ENCODE measurements around the gene ADAM12.
"Not testable (repeated sequence)": the region's sequence is repeated elsewhere in the genome, so short reads cannot be mapped to it uniquely, and the experiment has no call there.

Gene ADAM12

DNA sequence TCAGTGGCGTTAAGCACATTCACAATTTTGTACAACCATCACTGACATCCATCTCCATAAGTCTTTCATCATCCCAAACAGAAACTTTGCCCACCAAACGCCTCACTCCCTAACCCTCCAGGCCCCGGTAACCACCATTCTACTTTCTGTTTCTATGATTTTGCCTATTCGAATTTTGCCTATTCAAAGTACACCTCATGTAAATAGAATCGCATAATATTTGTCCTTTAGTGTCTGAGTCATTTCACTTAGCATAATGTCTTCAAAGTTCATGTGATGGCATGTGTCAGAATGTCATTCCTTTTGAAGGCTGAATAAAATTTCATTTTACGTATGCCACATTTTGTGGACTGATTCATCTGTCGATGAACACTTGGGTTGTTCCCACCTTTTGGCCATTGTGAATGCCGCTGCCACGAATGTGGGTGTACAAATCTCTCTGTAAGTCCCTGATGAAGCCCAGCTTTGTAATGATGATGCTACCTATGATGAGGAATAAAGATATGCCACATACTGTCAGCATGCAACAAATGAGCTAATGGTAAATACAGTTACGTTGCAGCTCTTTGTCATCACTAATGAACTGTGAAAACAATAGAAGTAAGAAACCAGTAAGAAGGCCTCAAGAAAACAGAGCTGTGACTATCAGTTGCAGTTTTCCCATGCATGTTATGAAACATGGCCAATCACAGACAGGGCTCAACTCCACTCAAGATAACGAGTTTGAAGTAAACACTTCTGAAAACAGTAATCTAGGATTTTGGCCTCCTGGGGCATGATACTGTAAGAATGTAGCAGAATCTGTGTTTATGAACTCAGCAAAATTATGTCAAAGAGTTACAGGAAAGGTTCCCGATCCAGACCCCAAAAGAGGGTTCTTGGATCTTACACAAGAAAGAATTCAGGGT is 120.0 kb downstream of the ADAM12 start:
- DNase-seq (ENCODE audit: low spot score) (no peak), FAIRE-seq (no peak)

DNA sequence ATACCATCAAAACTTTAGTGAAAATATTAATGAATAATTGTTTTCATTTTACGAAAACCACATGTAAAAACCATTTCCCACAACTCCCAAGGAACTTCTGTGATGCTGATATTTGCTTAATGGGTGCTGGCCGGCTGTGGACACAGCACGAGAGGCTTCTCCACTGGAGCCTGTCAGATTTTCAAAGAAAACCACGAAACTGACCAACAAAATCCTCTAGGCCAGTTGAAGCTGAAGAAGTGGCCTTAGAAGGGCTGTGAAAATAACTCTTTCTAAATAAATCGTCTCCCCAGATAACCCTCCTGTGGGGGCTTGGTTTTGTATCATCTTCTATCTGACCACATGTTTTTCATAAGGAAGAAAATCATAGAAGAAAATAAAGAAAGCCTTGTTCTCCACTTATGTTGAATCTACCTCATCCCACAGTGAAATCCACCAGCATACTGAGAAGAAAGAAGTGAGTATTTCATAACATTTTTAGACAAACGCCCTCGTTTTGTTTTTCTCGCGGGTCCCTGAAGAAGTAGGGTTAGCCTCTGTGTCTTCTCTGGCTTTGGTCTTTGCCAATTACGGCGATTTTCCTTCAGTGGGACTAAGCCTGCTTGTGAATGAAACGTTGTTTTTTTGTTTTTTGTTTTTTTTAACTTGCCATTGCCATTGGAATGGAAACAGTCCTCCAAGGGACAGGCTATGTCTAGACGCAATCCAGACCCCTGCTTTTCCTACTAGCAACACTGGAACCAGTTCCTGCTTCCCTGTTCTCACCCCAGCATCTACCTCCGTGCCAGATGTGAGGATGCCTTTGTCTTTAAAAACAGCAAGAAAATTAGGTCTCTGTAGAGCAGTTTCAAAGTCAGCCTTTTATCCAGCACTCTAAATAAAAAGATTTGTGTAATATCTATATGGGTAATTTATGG is 123.9 kb downstream of the ADAM12 start:
- DNase-seq (ENCODE audit: low spot score) (no peak), FAIRE-seq (no peak)

DNA sequence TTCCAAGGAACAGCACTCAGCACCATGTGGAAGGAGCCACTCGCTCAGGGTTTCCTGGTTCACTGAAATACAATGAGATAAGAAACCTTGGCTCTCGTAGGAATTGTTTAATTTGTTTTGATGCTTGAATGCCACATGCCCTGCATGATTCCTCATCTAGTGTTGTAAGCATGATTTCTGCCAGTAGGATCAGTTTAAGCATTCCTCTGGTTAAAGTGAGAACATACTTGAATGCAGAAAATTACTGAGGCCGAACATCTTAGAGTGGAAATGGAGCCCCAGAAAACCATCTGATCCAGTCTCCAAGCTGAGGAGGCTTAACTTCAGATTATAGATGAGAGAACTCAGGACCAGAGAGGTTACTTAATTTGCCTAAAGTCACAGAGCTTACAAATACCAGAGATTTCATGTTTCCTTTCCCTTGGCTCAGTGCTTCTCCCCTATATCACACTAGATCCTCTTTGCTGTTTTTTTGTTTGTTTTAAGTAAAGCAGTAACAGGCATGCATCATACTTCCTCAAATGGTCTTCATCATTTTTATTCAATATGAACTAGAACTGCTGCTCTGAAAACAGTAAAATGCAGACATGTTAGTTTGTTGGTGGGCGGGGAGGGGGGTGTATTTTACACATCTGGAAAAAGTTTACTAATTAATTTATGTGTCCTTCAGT is 125.1 kb downstream of the ADAM12 start:
- no peak for FAIRE-seq

DNA sequence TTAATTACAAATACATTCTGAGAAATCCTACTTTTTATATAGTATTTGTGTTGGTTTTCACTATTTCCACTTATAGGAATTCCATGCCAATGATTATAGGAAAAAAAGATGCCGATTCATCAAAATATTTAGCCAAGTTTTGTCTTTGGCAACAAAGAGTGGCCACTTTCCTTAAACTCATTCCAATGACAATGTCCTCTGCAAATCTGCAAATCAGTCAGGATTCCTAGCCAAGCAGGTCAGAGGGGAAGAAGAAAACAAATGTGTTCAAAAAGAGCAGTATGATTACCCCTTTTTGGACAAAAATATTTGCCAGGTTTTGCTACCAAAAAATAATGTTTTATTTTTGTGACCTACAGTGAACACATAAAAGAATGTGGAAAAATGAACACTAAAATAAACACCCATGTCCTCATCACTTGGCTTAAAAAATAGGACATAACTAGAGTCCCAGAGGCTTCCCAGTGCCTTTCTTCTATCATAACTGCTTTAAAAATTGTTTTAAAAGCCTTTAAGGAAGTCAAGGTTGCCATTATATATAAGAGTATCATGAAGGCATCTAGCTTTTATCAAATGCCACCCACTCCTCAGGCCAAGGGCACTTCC is 125.9 kb downstream of the ADAM12 start:
- DNase-seq (ENCODE audit: low spot score) (no peak), FAIRE-seq (no peak)

More for the DNA sequence above, 125.1 kb downstream of the ADAM12 start:
- DNase-seq (ENCODE audit: low spot score) = no peak

DNA sequence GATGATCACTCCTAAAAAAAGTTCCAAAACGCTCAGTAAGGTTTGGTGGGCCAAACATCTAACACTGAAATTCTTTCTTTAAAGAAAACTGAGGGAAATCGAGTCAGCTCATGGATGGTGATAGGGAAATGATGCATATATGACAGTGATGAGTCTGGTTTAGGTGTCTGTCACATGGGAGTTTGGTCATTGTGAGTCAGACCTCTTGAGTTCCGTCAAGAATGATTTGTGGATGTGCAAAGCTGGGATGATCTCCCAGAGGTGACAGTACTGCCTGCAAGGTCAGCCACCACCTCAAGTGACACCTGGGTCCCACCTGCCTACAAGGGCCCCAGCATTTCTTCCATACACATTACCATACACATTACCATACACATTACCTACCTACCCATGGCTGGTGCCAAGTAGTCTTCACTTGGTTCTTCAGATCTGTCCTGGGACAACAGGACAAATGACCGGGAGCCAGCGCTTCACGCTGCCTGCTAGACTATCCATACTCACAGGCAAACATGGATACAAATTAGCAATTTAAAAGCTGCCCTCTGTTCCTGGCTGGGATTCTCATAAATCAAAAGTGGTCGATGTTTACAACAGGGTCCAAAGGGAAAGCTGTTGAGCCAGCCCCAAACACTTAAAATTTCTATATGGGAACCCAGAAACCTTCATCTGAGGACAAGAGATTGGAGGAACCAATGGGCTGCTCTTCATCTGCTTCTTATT is 128.4 kb downstream of the ADAM12 start:
- no peak for FAIRE-seq
- no peak for DNase-seq (ENCODE audit: low spot score)

DNA sequence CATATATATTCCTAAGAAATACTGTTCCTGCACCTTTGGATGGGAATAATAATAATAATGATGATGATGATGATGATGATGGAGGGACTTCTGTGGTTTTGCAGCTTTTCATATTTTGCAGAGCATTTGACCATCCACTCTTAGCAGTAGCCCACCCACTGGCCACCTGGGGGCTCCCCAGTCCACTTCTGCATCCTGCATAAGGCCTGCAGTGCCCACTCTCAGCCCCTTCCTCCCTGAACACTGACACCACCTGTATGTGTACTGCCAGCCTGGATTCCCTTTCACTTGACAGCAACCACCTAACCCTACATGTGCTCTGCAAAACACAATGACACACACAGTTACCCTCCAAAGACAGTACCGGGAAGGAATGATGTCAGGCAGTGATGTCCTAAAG is 131.4 kb downstream of the ADAM12 start:
- DNase-seq (ENCODE audit: low spot score) (no peak), FAIRE-seq (peak; percentile 35)

DNA sequence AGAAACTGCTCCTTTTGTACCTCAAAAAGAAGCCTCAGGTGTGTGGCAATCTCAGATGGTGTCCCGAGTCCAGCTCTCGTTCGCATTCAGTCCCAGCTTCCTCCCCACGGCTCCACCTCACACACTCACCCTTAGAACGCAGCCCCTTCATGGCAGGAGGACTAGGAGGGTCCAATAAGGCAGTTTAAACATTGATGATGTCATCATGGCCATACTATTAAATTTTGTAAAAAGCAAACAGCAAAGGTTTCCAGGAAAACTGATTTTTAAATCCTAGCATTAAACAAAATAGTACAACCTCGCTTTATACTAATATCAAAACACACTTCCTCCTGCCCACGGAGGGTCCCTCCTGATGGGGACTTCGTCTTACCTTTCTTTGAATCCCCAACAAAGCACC is 133.0 kb downstream of the ADAM12 start:
- FAIRE-seq (no peak), DNase-seq (ENCODE audit: low spot score) (no peak)

DNA sequence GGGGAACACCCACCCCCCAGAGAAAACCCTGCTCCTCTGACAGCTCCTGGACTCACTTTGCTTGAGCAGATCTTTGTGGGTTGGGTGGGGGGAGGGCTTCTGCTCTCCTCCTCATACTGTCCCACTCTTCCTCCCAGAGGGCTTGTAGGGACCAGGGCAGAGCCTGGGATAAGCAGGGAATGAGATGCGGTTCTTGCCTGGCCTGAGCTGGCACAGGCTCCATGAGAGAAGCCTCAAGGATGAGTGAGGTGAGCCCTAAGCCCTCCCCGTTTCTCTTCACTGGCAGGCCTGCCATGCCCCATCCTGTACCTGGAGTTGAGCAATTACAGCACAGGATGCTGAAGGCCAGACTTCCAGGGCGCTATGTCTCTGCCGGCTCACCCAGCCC is 134.7 kb downstream of the ADAM12 start:
- FAIRE-seq (no peak), DNase-seq (ENCODE audit: low spot score) (peak; percentile 30)

DNA sequence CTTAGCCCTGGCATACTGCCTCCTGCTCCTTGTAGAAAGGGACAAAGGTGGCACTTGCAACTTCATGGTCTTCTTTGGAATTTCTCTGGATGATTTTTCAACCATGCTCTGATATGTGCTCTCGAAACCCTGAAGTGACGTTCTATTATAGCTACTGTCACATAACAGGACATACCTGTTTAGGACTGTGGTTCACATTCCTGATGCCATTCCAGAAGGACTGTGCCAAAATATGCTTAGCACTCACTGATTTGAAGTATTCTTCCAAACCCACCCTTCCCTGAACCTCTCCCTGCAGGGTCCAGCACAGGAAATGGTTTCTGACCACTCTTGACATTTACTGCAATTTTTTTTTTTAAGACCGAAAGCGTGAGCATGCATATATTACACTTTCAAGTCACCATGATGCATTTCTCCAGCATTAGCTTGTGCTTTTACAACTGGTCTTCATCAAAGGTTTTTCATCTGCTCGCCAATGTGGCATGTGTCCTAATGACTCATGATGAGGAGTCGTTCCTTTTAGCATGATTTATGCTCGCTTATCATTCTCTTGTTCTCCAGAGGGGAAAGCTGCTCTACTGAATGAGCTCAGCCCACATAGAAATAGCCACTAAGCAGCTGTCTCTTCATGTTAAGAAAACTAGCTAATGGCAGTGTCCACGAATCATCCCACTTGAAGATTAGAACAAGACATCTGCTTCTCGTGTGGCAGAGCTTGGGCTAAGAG is 135.2 kb downstream of the ADAM12 start:
- DNase-seq (ENCODE audit: low spot score) = peak; percentile 69
- no peak for FAIRE-seq

DNA sequence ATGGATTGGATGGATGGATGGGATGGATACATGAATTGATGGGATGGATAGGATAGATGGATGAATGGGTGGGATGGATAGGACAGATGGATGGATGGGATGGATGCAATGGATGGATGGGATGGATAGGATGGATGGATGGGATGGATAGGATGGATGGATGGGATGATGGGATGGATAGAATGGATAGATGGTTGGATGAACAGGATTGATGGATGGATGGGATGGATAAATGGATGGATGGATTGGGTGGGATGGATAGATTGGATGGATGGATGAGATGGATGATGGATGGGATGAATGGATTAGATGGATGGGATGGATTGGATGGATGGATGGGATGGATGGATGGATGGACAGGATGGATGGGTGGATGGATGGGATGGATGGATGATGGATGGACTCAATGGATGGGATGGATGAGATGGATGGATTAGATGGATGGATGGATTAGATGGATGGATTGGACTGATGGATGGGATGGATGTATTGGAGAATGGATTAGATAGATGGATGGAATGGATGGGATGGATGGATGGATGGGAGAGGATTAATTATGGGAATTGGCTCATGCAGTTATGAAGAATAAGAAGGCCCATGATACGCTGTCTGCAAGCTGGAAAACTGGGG is 136.4 kb downstream of the ADAM12 start:
- FAIRE-seq (no peak), DNase-seq (ENCODE audit: low spot score) (no peak)

DNA sequence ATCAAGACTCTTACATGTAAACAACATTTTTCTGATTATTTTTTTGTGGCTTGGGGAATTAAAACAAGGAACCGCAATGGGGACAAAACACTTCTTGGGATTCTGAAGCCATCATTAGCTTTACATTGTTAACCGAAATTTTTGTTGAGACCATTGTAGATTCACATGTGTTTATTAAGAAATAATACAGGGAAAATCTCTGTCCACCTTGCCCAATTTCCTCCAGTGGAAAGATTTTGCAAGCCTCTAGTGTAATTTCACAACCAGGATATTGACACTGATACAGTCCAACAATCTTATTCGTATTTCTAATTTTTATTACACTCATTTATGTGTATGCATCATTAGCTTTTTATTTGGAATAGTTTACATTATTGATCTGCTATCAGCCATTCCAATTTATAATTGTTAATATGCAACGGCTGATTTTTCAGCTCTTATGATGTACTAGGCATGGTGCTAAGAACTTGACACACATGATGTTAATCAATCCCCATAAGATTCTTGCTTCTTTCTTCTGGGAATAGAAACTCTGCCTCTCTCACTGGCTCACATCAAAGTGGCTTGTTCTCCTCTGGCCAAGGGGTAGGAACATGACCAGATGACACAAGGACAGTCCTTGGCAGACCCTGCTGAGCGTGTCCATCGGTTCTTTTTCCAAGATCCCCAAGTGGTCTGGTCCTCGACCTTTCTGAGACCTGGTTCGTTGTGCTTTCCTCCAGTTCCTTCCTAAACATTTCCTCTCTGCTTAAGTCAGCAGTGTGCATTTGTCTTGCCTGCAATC is 137.6 kb downstream of the ADAM12 start:
- DNase-seq (ENCODE audit: low spot score) = no peak
- no peak for FAIRE-seq

DNA sequence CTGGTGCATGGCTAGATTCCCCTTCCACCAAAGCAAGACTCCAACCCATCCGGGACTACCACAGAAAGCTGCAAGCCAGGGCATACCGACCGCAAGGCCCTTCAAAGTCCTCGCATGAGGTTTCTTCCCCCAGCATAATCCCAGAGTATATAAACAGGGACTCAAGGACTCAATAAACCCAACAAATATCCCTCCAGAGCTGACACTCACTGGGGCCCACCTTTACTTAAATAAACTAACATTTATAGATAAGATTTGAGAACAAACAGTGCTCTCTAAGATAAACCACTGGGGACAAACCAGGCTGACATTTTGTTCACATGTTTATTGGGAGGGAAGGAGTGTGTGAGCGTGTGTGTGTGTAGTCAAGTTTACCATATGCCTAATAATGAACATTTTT is 138.2 kb downstream of the ADAM12 start:
- FAIRE-seq (no peak), DNase-seq (ENCODE audit: low spot score) (no peak)

DNA sequence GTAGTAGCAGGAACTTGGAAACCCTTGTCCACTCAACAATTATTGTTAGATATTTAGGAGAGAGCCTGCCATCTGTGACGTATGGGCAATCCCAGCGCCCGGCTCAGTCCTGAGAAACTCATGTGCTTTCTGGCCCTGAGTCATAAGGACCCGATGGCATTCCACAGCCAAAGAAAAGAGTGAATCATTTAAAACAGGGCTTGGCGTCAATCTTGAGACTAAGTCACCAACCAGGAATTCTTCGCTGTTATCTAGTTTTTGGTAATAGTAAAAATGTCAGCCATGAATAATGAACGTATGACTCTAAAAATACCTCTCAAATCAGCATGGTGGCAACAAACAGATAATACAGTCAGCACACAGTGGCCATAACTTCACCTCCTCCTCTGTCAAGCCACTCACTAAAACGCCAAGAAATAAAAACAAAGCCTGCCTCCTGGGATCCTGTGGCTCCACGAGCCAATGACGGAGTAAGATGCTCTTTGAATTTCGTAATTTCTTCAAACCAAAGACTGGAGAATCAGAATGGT is 140.8 kb downstream of the ADAM12 start:
- DNase-seq (ENCODE audit: low spot score) = peak; percentile 91

DNA sequence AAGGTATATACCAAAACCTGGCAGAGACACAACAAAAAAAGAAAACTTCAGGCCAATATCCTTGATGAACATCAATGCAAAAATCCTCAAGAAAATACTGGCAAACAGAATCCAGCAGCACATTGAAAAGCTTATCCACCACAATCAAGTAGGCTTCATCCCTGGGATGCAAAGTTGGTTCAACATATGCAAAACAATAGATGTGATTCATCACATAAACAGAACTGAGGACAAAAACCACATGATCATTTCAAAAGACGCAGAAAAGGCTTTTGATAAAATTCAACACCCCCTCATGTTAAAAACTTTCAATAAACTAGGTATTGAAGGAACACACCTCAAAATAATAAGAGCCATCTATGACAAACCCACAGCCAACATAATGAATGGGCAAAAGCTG is 141.9 kb downstream of the ADAM12 start:
- FAIRE-seq; DNase-seq (ENCODE audit: low spot score): not testable (repeated sequence)

More for the DNA sequence above, 140.8 kb downstream of the ADAM12 start:
- no peak for FAIRE-seq

DNA sequence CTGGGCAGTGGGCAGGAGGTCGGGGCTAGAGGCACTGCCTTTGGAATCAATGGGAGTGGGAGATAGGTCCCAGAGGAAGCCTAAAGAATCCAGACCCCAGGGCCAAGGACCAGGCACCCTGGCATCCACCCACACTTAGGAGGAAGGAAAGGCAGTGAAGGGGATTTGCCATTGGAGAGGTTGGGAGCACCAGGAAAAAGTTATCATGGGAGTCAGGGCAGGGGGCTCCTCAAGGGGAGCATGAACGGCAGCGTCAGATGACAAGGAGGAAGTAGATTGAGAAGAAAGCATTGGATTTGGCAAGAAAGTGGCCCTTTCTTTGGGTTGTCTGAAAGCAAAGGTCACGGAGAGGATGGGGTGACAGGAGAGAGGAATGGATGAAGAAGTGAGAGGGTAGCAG is 142.8 kb downstream of the ADAM12 start:
- DNase-seq (ENCODE audit: low spot score) (no peak), FAIRE-seq (no peak)

DNA sequence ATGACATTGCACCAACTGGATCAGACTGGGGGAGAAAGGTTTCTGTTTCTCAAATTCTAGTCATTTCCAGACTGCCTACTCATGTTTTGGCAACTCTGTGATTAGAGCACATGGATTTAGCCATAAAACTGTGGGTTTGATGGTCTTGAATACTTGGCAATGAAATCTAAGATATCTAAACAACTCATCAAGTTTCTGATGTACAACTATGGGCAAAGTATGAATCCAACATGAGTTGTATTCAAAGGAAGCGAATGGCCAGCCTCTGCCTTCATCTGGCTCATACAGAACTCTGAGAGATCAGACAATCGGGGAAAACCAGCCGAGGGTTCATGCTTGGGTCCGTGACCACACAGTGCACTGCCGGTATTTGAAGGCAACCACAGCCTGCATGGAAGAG is 144.3 kb downstream of the ADAM12 start:
- FAIRE-seq = peak; percentile 48

DNA sequence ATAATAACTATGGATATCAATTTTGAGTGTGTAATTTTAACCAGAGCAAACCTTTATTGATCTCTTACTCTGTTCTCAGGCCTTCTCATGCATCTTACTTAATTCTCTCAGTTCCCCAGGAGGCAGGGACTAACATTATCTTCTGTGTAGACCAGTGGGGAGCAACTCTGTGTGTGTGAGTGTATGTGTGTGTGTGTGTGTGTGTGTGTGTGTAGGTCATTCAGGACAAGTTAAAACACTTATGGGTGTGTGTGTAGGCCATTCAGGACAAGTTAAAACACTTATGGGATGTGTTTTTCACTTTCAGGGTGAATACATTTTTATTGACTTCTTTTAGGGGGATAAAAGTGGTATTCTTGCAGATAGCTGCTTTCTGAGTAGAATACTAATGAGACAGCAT is 145.0 kb downstream of the ADAM12 start:
- FAIRE-seq (no peak), DNase-seq (ENCODE audit: low spot score) (no peak)

More for the DNA sequence above, 144.3 kb downstream of the ADAM12 start:
- no peak for DNase-seq (ENCODE audit: low spot score)

Measured in urothelium cell line (cell line).